GM19372 (cell line): ENCODE measurements around the gene FAM83F.
A peak's percentile ranks its signal among the peaks of the same experiment; 100 is the strongest.
"Not testable (repeated sequence)": the region's sequence is repeated elsewhere in the genome, so short reads cannot be mapped to it uniquely, and the experiment has no call there.

Experiments
- ATAC-seq: cut with Tn5 transposase; IDR thresholded peaks from one replicate; pipeline ENCODE4 v1.9.1; 2021; ENCODE audit warnings: mild to moderate bottlenecking, low read depth, moderate library complexity; ENCODE audit not compliant: unreplicated experiment

The FAM83F gene

DNA sequence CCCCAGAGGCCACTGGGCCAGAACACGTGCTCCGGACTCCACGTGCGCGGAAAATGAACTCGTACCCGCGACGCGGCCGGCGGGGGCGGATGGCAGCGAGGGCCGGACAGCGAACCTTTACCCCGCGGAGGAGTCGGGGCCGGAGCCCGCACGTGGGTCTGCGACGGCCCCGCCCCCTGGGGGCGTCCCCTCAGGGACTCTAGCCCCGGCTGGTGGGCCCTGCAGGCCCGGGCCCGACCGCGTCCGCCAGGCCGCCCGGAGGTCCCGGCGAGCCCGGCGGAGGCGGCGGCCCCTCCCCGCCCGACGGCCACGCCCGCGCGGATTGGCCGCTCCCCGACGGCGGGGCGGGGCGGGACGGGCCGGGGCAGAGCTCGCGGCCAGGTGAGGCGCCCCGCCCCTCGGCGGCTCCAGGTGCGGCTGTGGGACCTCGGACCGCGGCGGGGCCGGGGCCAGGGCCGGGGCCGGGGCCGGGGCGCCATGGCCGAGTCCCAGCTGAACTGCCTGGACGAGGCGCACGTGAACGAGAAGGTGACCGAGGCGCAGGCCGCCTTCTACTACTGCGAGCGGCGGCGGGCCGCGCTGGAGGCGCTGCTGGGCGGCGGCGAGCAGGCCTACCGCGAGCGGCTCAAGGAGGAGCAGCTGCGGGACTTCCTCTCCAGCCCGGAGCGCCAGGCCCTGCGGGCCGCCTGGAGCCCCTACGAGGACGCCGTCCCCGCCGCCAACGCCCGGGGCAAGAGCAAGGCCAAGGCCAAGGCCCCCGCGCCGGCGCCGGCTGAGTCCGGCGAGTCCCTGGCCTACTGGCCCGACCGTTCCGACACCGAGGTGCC, at the start of gene FAM83F:
Gene FAM83F, plus strand, starts transcription at position 389 of the 827 bp plus-strand sequence. Its CDS starts 89 bp downstream, at position 478.
- ATAC-seq = no peak

DNA sequence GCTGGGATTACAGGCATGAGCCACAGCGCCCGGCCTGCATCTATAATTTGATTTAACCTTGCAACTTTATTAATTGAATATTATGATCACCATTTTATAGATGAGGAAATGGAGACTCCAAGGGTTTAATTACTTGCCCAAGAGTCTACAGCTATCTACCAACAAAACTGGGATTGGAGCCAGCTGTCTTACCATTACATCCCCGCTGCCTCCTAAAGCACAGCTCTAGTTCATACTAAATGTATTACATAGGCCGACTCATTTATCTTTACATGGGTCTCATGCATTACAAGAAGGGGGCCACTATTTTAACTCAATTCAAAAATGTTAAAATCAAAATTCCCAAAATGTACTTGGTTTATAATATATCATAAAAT, 48.6 kb upstream of the FAM83F start:
- ATAC-seq = no peak

GRCh38 chr22:39946503-39947219, 48.1 kb upstream of the FAM83F start:
- ATAC-seq = no peak

DNA sequence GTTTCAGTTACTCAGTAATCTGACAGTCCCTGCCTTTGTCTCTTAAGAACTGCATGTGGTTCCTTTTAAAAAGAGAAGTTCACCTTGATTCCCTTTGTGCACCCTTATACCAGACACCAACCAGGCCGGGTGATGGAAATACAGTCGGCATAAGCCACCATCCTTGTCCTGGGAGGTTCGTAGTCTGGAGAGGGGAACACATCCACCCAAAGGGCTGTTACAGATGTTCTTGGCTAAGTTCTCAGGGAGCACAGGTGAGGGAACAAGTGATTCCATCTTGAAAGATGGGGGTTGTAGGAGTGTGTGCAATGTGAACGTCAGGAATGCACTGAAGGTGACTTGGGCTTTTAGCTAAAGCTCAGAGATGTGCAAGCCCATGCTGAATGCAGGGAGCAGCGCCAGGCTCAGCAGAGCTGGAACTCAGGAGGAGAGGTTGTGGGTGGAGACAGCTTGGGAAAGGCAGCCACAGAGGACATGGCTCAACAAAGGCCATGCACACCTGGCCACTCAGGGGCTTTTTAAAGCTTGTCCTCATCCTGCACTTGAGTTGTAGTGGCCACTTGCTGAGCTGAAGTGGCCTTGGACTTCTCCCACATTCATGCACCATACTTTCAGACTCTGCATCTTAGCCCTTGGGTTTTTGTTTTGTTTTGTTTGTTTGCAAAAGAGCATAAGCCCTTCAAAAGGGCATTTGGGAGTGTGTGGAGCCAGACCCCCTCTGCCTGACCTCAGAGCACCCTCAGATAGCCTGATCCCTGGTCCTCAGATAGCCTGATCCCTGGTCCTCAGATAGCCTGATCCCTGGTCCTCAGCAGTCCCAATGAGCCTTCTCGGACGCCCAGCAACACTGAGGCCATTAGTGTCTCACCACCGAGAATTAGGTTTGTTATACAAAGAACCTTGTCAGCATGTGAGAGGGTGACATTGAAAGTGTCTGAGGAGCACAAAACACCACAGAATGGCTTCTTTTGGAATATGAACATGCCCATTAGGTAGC, 47.2 kb upstream of the FAM83F start:
- no peak for ATAC-seq

DNA sequence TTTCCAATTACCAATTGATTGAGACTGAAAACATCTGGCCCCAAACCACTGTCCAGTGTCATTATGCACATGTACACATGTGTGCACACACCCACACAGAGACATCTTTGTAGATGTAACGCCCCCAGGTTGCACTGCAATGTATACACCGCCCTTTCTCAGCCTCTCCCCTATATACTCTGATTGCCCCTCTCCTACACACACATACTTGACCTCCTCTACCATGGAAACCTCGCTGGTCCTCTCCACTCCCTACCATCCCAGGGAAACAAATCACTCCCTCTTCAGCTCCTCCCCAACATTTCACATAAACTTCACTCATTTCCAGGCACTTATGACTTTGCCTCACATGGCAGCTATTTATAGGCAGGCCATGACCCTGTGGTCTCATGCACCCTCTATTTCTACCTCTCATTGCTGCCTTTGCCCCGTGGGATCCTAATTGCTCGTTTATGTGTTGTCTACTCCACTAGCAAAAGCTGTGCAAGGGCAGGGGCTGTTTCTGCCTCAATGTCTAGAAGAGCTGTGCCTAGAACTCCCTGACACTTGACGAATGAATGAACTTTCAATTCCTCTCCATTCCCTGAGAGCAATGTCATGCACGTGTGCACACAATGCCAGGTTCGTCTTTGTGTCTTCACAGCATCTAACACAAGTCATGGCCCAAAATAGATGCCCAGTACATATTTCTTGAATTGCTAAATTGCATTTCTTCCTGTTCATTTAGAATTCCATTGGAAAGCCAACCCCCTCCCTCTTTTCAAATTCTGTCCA, 44.6 kb upstream of the FAM83F start:
- no peak for ATAC-seq

- ATAC-seq = not testable (repeated sequence)
Measured at GRCh38 chr22:39951603-39952293, 43.0 kb upstream of the FAM83F start.

- no peak for ATAC-seq
Measured at GRCh38 chr22:39952347-39952746, 42.4 kb upstream of the FAM83F start.

DNA sequence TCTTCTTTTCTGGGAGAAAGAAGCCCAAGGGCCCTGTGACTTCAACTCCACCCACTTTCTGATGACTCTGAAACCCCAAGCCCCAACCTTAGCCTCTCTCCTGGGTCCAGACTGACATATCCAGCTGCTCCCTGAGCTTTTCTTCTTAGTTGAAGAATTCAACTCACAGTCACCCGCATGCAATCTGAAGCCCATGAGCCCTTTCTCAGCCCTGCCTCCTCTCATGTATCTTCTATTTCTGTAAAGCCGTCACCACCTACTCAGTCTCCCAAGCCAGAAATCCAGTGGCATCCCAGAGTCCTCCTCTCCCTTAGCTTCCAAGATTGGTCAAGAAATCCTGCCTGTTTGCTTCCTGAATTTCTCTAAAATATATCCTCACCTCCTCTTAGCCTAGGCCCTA, 41.7 kb upstream of the FAM83F start:
- ATAC-seq = no peak

DNA sequence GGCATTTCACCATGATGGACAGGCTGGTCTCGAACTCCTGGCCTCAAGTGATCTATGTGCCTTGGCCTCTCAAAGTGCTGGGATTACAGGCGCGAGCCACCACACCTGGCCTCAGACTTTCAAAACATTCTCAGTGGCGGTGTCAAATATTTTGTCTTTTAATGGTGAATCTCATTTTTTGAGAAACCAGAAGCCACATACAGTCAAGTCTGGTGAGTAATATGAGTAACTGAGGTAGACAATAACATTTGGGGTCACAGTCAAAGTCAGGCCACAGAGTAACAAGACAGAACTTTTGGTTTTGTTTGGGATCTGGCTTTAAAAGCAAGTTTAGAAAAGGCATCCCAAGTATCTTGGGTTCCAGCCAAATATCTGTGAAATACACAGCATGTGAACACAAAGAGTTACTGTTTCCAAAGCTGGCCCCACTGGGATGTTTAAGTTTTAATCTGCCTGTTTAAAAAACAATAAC, 40.1 kb upstream of the FAM83F start:
- no peak for ATAC-seq

GRCh38 chr22:39955675-39956074, 39.1 kb upstream of the FAM83F start:
- no peak for ATAC-seq

- no peak for ATAC-seq
Measured at GRCh38 chr22:39956932-39957664, 37.7 kb upstream of the FAM83F start.

DNA sequence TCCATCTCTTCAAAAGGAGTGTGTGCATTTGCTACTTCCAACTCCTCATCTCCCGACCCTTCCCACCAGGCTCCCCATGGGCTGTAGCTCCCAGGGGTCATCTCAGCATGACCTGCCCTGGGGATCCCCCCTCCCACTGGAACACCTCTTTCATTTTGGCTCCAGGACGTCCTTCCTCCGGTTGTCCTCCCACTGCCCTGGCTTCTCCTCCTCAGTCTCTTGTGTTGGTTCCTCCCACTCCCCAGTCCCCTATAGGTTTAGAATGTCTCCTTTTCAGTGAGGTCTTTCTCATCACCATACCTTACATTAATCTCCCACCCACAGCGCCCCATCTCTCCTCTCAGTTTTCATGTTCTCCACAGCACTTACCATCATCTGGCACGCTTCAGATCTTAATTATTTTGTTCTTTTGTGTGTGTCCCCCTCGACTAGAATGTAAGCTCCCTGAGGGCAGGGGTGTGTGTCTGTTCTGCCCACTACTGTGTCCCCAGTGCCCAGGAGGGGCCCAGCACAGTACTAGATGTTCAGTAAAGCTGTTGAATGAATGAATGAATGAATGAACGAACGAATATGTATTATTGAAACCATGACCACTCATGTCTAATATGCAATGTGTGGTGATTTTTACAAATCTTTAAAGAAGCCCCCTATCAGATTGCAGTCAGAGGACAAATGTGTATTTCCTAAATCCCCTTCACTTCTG, 36.6 kb upstream of the FAM83F start:
- no peak for ATAC-seq

- ATAC-seq = no peak
Measured at GRCh38 chr22:39958949-39959639, 35.7 kb upstream of the FAM83F start.

GRCh38 chr22:39959640-39960447, 34.9 kb upstream of the FAM83F start, which contains the start of gene TMA7B:
Gene TMA7B, plus strand, starts transcription at chr22:39960397. Its CDS starts 3,978 bp downstream, at chr22:39964375.
- no peak for ATAC-seq

GRCh38 chr22:39960791-39961746, 33.7 kb upstream of the FAM83F start:
- peak; percentile 56 for ATAC-seq
